ENCODE data around the gene STK32C.

GRCh38 chr10:132205650-132206376 lies 101.9 kb downstream of the STK32C start:
- TF ChIP-seq, protein P1, sequence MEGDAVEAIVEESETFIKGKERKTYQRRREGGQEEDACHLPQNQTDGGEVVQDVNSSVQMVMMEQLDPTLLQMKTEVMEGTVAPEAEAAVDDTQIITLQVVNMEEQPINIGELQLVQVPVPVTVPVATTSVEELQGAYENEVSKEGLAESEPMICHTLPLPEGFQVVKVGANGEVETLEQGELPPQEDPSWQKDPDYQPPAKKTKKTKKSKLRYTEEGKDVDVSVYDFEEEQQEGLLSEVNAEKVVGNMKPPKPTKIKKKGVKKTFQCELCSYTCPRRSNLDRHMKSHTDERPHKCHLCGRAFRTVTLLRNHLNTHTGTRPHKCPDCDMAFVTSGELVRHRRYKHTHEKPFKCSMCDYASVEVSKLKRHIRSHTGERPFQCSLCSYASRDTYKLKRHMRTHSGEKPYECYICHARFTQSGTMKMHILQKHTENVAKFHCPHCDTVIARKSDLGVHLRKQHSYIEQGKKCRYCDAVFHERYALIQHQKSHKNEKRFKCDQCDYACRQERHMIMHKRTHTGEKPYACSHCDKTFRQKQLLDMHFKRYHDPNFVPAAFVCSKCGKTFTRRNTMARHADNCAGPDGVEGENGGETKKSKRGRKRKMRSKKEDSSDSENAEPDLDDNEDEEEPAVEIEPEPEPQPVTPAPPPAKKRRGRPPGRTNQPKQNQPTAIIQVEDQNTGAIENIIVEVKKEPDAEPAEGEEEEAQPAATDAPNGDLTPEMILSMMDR (IDR thresholded peaks at IDR 0.05), result no peak
- TF ChIP-seq EP300 (IDR thresholded peaks at IDR 0.05) (no peak), POLR2AphosphoS5 (IDR thresholded peaks at IDR 0.05) (no peak)

All from esophagus muscularis mucosa (tissue), 4 donors.